GM23248 (cell line): ENCODE measurements around the gene RPS6KA4. TPM values are rescaled to one million over a fixed set of nuclear protein-coding genes. Genes with fewer than 3 reads are reported as not detected.

Experiments
- DNase-seq: peaks from one replicate; pipeline ENCODE4 v3.0.0-alpha.2; 2015
- H2AFZ ChIP-seq: fragments of 200-600 bp; sonication (generic); 2 replicates; pipeline ENCODE4 v1.6.1; 2016; ENCODE audit warnings: antibody characterized with exemption
- H3F3A ChIP-seq: fragments of 200-600 bp; sonication (generic); 2 replicates; pipeline ENCODE4 v1.6.1; 2016; ENCODE audit warnings: mild to moderate bottlenecking, antibody characterized with exemption, mixed run types; ENCODE audit not compliant: insufficient read depth
- H3K27ac ChIP-seq: fragments of 200-600 bp; sonication (generic); 2 replicates; pipeline ENCODE4 v1.5.1; 2016; ENCODE audit warnings: mild to moderate bottlenecking
- H3K27me3 ChIP-seq: fragments of 200-600 bp; sonication (generic); replicated peaks from 2 replicates; pipeline ENCODE4 v1.6.1; 2016; ENCODE audit warnings: mild to moderate bottlenecking; ENCODE audit not compliant: insufficient read depth
- H3K36me3 ChIP-seq: fragments of 200-600 bp; sonication (generic); 2 replicates; pipeline ENCODE4 v1.6.1; 2016; ENCODE audit warnings: low read depth, mild to moderate bottlenecking
- H3K4me1 ChIP-seq: fragments of 200-600 bp; sonication (generic); 2 replicates; pipeline ENCODE4 v1.6.1; 2016; ENCODE audit warnings: mild to moderate bottlenecking; ENCODE audit not compliant: insufficient read depth
- H3K4me2 ChIP-seq: fragments of 200-600 bp; sonication (generic); one replicate; pipeline ENCODE4 v1.6.1; 2016; ENCODE audit warnings: mild to moderate bottlenecking; ENCODE audit not compliant: unreplicated experiment
- H3K4me3 ChIP-seq: fragments of 200-600 bp; sonication (generic); 2 replicates; pipeline ENCODE4 v1.5.1; 2016; ENCODE audit warnings: mild to moderate bottlenecking
- H3K79me2 ChIP-seq: fragments of 200-600 bp; sonication (generic); 2 replicates; pipeline ENCODE4 v1.6.1; 2016; ENCODE audit warnings: mild to moderate bottlenecking; ENCODE audit not compliant: insufficient read depth
- H3K9ac ChIP-seq: fragments of 200-600 bp; sonication (generic); 2 replicates; pipeline ENCODE4 v1.6.1; 2016; ENCODE audit warnings: mild to moderate bottlenecking
- H3K9me2 ChIP-seq: fragments of 200-600 bp; sonication (generic); 2 replicates; pipeline ENCODE4 v1.6.1; 2016; ENCODE audit warnings: mixed run types, mild to moderate bottlenecking, moderate library complexity; ENCODE audit not compliant: insufficient read depth
- H3K9me3 ChIP-seq: fragments of 200-600 bp; sonication (generic); one replicate; pipeline ENCODE4 v1.6.1; 2017; ENCODE audit warnings: low read depth
- H4K20me1 ChIP-seq: fragments of 200-600 bp; sonication (generic); 2 replicates; pipeline ENCODE4 v1.6.0; 2016; ENCODE audit not compliant: insufficient read depth
- EZH2 ChIP-seq: fragments of 200-600 bp; sonication (generic); IDR thresholded peaks from 2 replicates; pipeline ENCODE4 v1.6.1; 2018; ENCODE audit warnings: antibody characterized with exemption, mild to moderate bottlenecking; ENCODE audit not compliant: insufficient read depth, poor library complexity, severe bottlenecking
- EZH2phosphoT487 ChIP-seq: fragments of 200-600 bp; sonication (generic); IDR thresholded peaks from 2 replicates; pipeline ENCODE4 v1.6.1; 2018; ENCODE audit warnings: antibody characterized with exemption, moderate library complexity, mild to moderate bottlenecking, low read depth; ENCODE audit not compliant: insufficient read depth
- WGBS, 2 experiments: methylation state at CpG; one replicate each; pipeline ENCODE4 v1.1.6; 2015 to 2017; ENCODE audit warnings: low lambda C conversion rate in 2 of 2, low coverage in 1 of 2; ENCODE audit errors: missing lambda C conversion rate in 2 of 2; 5-methylcytosine and 5-hydroxymethylcytosine counted together
- in situ Hi-C: fragments of 300-500 bp; cut with MboI; formaldehyde crosslinking; loops from 2 replicates; pipeline ENCODE4 v1.15.0; 2020
- polyA plus RNA-seq: library from polyadenylated mRNA; unstranded; fragments of >200 nt; fragmentation: Nextera tagmentation; extraction: Ambion mirVana; gene quantifications from 2 replicates; pipeline ENCODE4 v1.2.1, GENCODE V29; 2016
- total RNA-seq: library from RNA; depleted of rRNA; stranded (reverse); fragments of >200 nt; shearing (Covaris generic); gene quantifications from 2 replicates; pipeline ENCODE4 v1.2.3, GENCODE V29; 2014

Gene RPS6KA4
- total and polyA plus RNA-seq, 2 experiments from 2014 or later = 12.2 to 61.0 TPM

GRCh38 chr11:64339754-64340408 is 19.1 kb upstream of the RPS6KA4 start, which contains the start of gene CCDC88B:
Gene CCDC88B (plus strand): TSS chr11:64340204. CDS start chr11:64340267, 63 bp downstream.
- Histone ChIP-seq H3K9me3 (no peaks in the 10 kb centered on the region), H3F3A (no peaks in the 10 kb centered on the region), H2AFZ (no peak within 1 kb of the TSS), H4K20me1 (no peaks in the 10 kb centered on the region), H3K79me2 (no peaks in the 10 kb centered on the region), H3K9me2 (no peaks in the 10 kb centered on the region), H3K27ac (no peak within 1 kb of the TSS), H3K4me3 (no peak within 1 kb of the TSS), H3K4me2 (no peak within 1 kb of the TSS), H3K9ac (no peak within 1 kb of the TSS), H3K4me1 (no peaks in the 10 kb centered on the region), H3K27me3 (no peaks in the 10 kb centered on the region), H3K36me3 (no peaks in the 10 kb centered on the region)
- no peak for TF ChIP-seq EZH2
- TF ChIP-seq EZH2phosphoT487 = no peak
- in situ Hi-C loops = no loop called here
- WGBS, 2 experiments = 74 to 76% methylated on average over 13 to 16 of the region's 16 CpGs
- no peak for DNase-seq

DNA sequence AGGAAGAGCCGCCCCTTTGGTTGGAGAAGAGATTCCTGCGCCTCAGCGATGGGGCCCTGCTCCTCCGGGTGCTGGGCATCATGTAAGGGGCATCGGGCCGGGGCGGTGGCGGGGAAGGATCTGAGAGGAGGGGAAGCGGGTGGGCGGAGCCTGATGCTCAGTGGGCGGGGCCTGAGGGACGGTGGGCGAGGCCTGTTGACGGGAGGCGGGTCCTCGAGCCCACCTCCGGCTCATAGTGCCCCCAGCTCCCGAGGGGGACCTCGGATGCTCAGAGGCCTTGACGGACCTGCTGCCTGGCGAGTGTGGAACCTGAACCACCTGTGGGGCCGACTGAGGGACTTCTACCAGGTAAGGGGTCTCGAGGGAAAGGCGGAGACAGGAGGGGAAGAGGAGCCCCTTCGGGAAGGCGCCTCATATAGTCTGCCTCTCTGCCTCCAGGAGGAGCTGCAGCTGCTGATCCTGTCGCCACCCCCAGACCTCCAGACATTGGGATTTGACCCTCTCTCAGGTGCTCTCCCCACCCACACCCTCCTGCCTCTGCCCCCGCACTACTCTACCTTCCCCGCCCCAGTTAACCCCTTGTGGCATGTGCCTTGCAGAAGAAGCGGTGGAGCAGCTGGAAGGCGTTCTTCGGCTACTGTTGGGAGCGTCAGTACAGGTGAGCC is 18.2 kb upstream of the RPS6KA4 start:
- DNase-seq = peak; percentile 25
- in situ Hi-C loops = no loop called here

GRCh38 chr11:64341429-64341828 is 17.5 kb upstream of the RPS6KA4 start:
- no peak overlapping the region for H3K4me3 ChIP-seq
- H3K36me3 ChIP-seq = no peaks in the 10 kb centered on the region
- no peaks in the 10 kb centered on the region for H4K20me1 ChIP-seq
- H3K79me2 ChIP-seq = no peaks in the 10 kb centered on the region
- no peaks in the 10 kb centered on the region for H3K9me2 ChIP-seq
- no peak overlapping the region for H3K27ac ChIP-seq
- DNase-seq = no peak
- no peaks in the 10 kb centered on the region for H3K4me1 ChIP-seq
- H3K4me2 ChIP-seq = no peak overlapping the region
- no peaks in the 10 kb centered on the region for H3K9me3 ChIP-seq
- no peaks in the 10 kb centered on the region for H3K27me3 ChIP-seq
- H3F3A ChIP-seq = no peaks in the 10 kb centered on the region
- TF ChIP-seq EZH2phosphoT487 = no peak
- no peak for TF ChIP-seq EZH2
- no peak overlapping the region for H2AFZ ChIP-seq
- no peak overlapping the region for H3K9ac ChIP-seq
- 83 to 88% methylated on average over 19 to 21 of the region's 21 CpGs for WGBS, 2 experiments
- in situ Hi-C loops = no loop called here

More for the DNA sequence above, 18.2 kb upstream of the RPS6KA4 start:
- no peak overlapping the region for H3K4me3 ChIP-seq
- WGBS, 2 experiments = 19 to 30% methylated on average over 15 to 33 of the region's 33 CpGs
- H2AFZ ChIP-seq = no peak overlapping the region
- TF ChIP-seq EZH2 (no peak), EZH2phosphoT487 (no peak)
- H3K27me3 ChIP-seq = no peaks in the 10 kb centered on the region
- no peaks in the 10 kb centered on the region for H3K9me2 ChIP-seq
- H4K20me1 ChIP-seq = no peaks in the 10 kb centered on the region
- H3K27ac ChIP-seq = no peak overlapping the region
- no peaks in the 10 kb centered on the region for H3K79me2 ChIP-seq
- no peaks in the 10 kb centered on the region for H3K9me3 ChIP-seq
- H3K9ac ChIP-seq = no peak overlapping the region
- no peaks in the 10 kb centered on the region for H3K4me1 ChIP-seq
- no peaks in the 10 kb centered on the region for H3K36me3 ChIP-seq
- no peaks in the 10 kb centered on the region for H3F3A ChIP-seq
- no peak overlapping the region for H3K4me2 ChIP-seq

- TF ChIP-seq EZH2 (no peak), EZH2phosphoT487 (no peak)
- peak; percentile 96 for DNase-seq
- Histone ChIP-seq H3F3A (no peaks in the 10 kb centered on the region), H3K9ac (peak overlapping the region; percentile 84), H3K4me2 (peak overlapping the region; percentile 67), H3K4me3 (peak overlapping the region; percentile 64), H3K27me3 (no peaks in the 10 kb centered on the region), H3K9me3 (no peaks in the 10 kb centered on the region), H3K79me2 (no peaks in the 10 kb centered on the region), H3K36me3 (no peaks in the 10 kb centered on the region), H3K27ac (peak overlapping the region; percentile 25; the same call in 1 of the 2 replicates), H3K4me1 (no peaks in the 10 kb centered on the region), H4K20me1 (no peaks in the 10 kb centered on the region), H3K9me2 (no peaks in the 10 kb centered on the region), H2AFZ (peak overlapping the region; percentile 87)
- 19 to 32% methylated on average over 30 to 55 of the region's 55 CpGs for WGBS, 2 experiments
- in situ Hi-C loops = no loop called here
These were observed 16.8 kb upstream of the RPS6KA4 start for GRCh38 chr11:64341851-64342791.
